Peyer's patch (tissue), 4 donors: ENCODE data around the gene ASAP2.

Experiments
- CTCF ChIP-seq, 6 experiments: fragments of 450-650 bp in 4 of 6; fragments of 200-600 bp in 2 of 6; sonication (generic) in 1 of 6; IDR thresholded peaks; one replicate each; pipeline ENCODE4 v1.5.1; 2017 to 2019; ENCODE audit warnings: antibody characterized with exemption in 6 of 6, mild to moderate bottlenecking in 3 of 6, moderate library complexity in 1 of 6
- POLR2A ChIP-seq, 2 donors: fragments of 450-650 bp; IDR thresholded peaks; one replicate each; pipeline ENCODE4 v1.5.1; 2017; ENCODE audit warnings: antibody characterized with exemption in 2 of 2, mild to moderate bottlenecking in 2 of 2, moderate library complexity in 2 of 2

- TF ChIP-seq POLR2A (IDR thresholded peaks at IDR 0.05) = no peak
- no peak for TF ChIP-seq CTCF (IDR thresholded peaks at IDR 0.05)
Observed at GRCh38 chr2:9269695-9270360, 63.2 kb downstream of the ASAP2 start.
